Keratinocyte (primary cell): ENCODE data around the gene UBE2I. TPM values are rescaled to one million over a fixed set of nuclear protein-coding genes. Genes with fewer than 3 reads are reported as not detected.

Source experiments
- DNase-seq: peaks from one replicate; pipeline ENCODE4 v3.0.0-alpha.2; 2011; ENCODE audit warnings: low read depth, missing footprints, low spot score
- FAIRE-seq: peaks from 2 replicates; lab custom pipeline; 2011; peaks lifted over from hg19 to GRCh38; lab: Jason Lieb, UNC
- H2AFZ ChIP-seq: 2 replicates; pipeline ENCODE4 v1.6.0; 2012; ENCODE audit warnings: low read length, control low read depth, inconsistent platforms; ENCODE audit not compliant: control insufficient read depth
- H3K27ac ChIP-seq: 2 replicates; pipeline ENCODE4 v1.5.1; 2011; ENCODE audit warnings: low read length; ENCODE audit not compliant: control insufficient read depth, insufficient read depth
- H3K27me3 ChIP-seq: 3 replicates; pipeline ENCODE4 v1.6.0; 2011; ENCODE audit warnings: low read length; ENCODE audit not compliant: control insufficient read depth, insufficient read depth; ENCODE audit errors: extremely low read depth
- H3K36me3 ChIP-seq, 2 experiments: 2 replicates in 1 of 2; 3 replicates in 1 of 2; pipeline ENCODE4 v1.5.1; 2011; ENCODE audit warnings: low read length in 2 of 2, mild to moderate bottlenecking in 1 of 2; ENCODE audit not compliant: control insufficient read depth in 2 of 2, insufficient read depth in 2 of 2; ENCODE audit errors: extremely low read depth in 1 of 2
- H3K4me1 ChIP-seq: 3 replicates; pipeline ENCODE4 v1.5.1; 2011; ENCODE audit warnings: low read length; ENCODE audit not compliant: control insufficient read depth, insufficient read depth; ENCODE audit errors: extremely low read depth
- H3K4me2 ChIP-seq: 3 replicates; pipeline ENCODE4 v1.6.0; 2011; ENCODE audit warnings: low read depth, low read length; ENCODE audit not compliant: control insufficient read depth, insufficient read depth; ENCODE audit errors: extremely low read depth
- H3K4me3 ChIP-seq, 3 experiments: fragments of 200-600 bp in 1 of 3; sonication (generic) in 1 of 3; 2 replicates in 2 of 3; 3 replicates in 1 of 3; pipeline ENCODE4 v1.5.1; 2011 to 2016; ENCODE audit warnings: low read length in 3 of 3, mild to moderate bottlenecking in 3 of 3, control low read depth in 2 of 3, inconsistent platforms in 1 of 3, low read depth in 1 of 3, mixed read lengths in 1 of 3, mixed run types in 1 of 3, moderate library complexity in 1 of 3; ENCODE audit not compliant: control insufficient read depth in 2 of 3, insufficient read depth in 2 of 3; ENCODE audit errors: extremely low read depth in 1 of 3
- H3K79me2 ChIP-seq: 2 replicates; pipeline ENCODE4 v1.6.0; 2012; ENCODE audit warnings: low read length; ENCODE audit not compliant: control insufficient read depth, insufficient read depth
- H3K9ac ChIP-seq: 3 replicates; pipeline ENCODE4 v1.6.0; 2011; ENCODE audit warnings: low read length; ENCODE audit not compliant: control insufficient read depth, insufficient read depth; ENCODE audit errors: extremely low read depth
- H3K9me1 ChIP-seq: 3 replicates; pipeline ENCODE4 v1.6.0; 2011; ENCODE audit warnings: low read length; ENCODE audit not compliant: control insufficient read depth, insufficient read depth; ENCODE audit errors: extremely low read depth
- H3K9me3 ChIP-seq: 2 replicates; pipeline ENCODE4 v1.5.1; 2012; ENCODE audit warnings: low read depth, low read length; ENCODE audit not compliant: control insufficient read depth
- H4K20me1 ChIP-seq: 3 replicates; pipeline ENCODE4 v1.6.0; 2011; ENCODE audit warnings: low read length; ENCODE audit not compliant: control insufficient read depth, insufficient read depth; ENCODE audit errors: extremely low read depth
- CTCF ChIP-seq, 3 experiments: IDR thresholded peaks in 1 of 3; conservative IDR thresholded peaks in 1 of 3; optimal IDR thresholded peaks in 1 of 3; 2 replicates in 2 of 3; 3 replicates in 1 of 3; pipeline versions ENCODE3 to v1.5.1; 2011; ENCODE audit warnings: low read length in 3 of 3, mild to moderate bottlenecking in 3 of 3, moderate library complexity in 2 of 3, control low read depth in 1 of 3, inconsistent platforms in 1 of 3; ENCODE audit not compliant: insufficient read depth in 2 of 3; ENCODE audit errors: extremely low read depth in 1 of 3
- EZH2 ChIP-seq: IDR thresholded peaks from one replicate; pipeline ENCODE4 v1.6.1; 2012; ENCODE audit warnings: inconsistent platforms, mild to moderate bottlenecking, low read length, moderate library complexity
- dilution Hi-C: fragments of 300-500 bp; cut with MboI; formaldehyde crosslinking; loops from one replicate; pipeline ENCODE4 v1.7.0; 2020; ENCODE audit warnings: low sequenced_read_pairs; ENCODE audit not compliant: extremely low pct_ligation_motif_present
- polyA plus RNA-seq, 5 experiments: library from polyadenylated mRNA; depleted of rRNA in 3 of 5; stranded (reverse) in 3 of 5; stranded (forward) in 1 of 5; unstranded in 1 of 5; fragments of >200 nt; gene quantifications; 1 replicate in 1 of 5; 2 replicates in 3 of 5; 3 replicates in 1 of 5; pipeline versions ENCODE4 v1.2.1 to v1.2.3, GENCODE V29; 2011 to 2012; ENCODE audit warnings: missing spikeins in 2 of 5, low read depth in 1 of 5, low replicate concordance in 1 of 5

UBE2I gene
- polyA plus RNA-seq, 1 donor (not counting 4 experiments of a cell fraction or from before 2014, with no cell fraction given), result 157 TPM

DNA sequence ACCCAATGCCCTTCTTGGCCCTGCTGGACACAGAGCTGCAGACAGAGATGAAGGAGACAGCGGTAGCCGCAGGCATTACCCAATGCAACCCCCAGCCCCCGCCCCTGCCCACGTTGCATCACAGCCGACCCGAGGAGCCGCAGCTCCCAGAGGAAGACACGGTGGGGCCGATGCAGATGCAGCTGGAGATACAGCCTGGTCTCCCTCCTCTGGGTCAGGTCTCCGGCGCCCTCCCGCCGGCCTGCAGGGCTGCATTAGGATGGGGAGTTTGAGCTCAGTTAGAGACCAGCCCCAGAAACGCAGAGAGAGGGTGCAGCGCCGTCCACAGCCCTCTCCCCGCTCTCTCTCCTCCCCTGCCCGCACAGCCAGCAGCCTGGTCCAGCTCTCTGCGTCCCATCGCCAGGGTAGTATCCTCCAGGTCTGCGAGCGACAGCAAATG is 19.4 kb upstream of the UBE2I start:
- Histone ChIP-seq H3K27ac (no peak overlapping the region), H3K9ac (no peak overlapping the region), H3K79me2 (no peaks in the 10 kb centered on the region), H3K36me3 (no peaks in the 10 kb centered on the region), H4K20me1 (no peaks in the 10 kb centered on the region), H3K9me3 (no peaks in the 10 kb centered on the region), H3K9me1 (no peaks in the 10 kb centered on the region), H2AFZ (no peak overlapping the region), H3K4me2 (no peak overlapping the region), H3K27me3 (peaks cover 59% of the 10 kb centered on the region), H3K4me3 (no peak overlapping the region), H3K4me1 (no peaks in the 10 kb centered on the region)
- dilution Hi-C loops, result no loop called here
- DNase-seq (no peak), FAIRE-seq (no peak)
- TF ChIP-seq CTCF (optimal IDR thresholded peaks at IDR 0.05 in 1 of 3, IDR thresholded peaks at IDR 0.05 in 1 of 3, conservative IDR thresholded peaks at IDR 0.05 in 1 of 3; ENCODE audit: extremely low read depth in 1 of 3, insufficient read depth in 2 of 3, low read length in 3 of 3), result no peak
- TF ChIP-seq EZH2, result no peak

GRCh38 chr16:1290860-1291575 is 18.4 kb upstream of the UBE2I start:
- TF ChIP-seq EZH2 (peak; percentile 23), CTCF (optimal IDR thresholded peaks at IDR 0.05 in 1 of 3, IDR thresholded peaks at IDR 0.05 in 1 of 3, conservative IDR thresholded peaks at IDR 0.05 in 1 of 3; ENCODE audit: extremely low read depth in 1 of 3, insufficient read depth in 2 of 3, low read length in 3 of 3) (no peak)
- Histone ChIP-seq H3K4me3 (no peak overlapping the region), H3K9me3 (no peaks in the 10 kb centered on the region), H3K4me2 (no peak overlapping the region), H4K20me1 (no peaks in the 10 kb centered on the region), H3K36me3 (no peaks in the 10 kb centered on the region), H3K4me1 (peaks cover 6% of the 10 kb centered on the region), H3K27ac (no peak overlapping the region), H3K9me1 (no peaks in the 10 kb centered on the region), H3K27me3 (peaks cover 52% of the 10 kb centered on the region), H3K9ac (no peak overlapping the region), H2AFZ (no peak overlapping the region), H3K79me2 (no peaks in the 10 kb centered on the region)
- dilution Hi-C loops, result no loop called here
- no peak for DNase-seq
- FAIRE-seq, result no peak
